SU-DHL-6 (cell line): Measurements from ENCODE around the gene SP140.
"Not testable (repeated sequence)": the region's sequence is repeated elsewhere in the genome, so short reads cannot be mapped to it uniquely, and the experiment has no call there.

Experiments used
- H2AFZ ChIP-seq: fragments of 200-600 bp; sonication (generic); 2 replicates; pipeline ENCODE4 v1.6.1; 2014; ENCODE audit warnings: low read depth, mild to moderate bottlenecking, moderate library complexity, mixed read lengths, antibody characterized with exemption, low read length; ENCODE audit not compliant: severe bottlenecking
- H3F3A ChIP-seq: fragments of 200-600 bp; shearing (Covaris generic); 2 replicates; pipeline ENCODE4 v1.6.0; 2016; ENCODE audit warnings: antibody characterized with exemption, mild to moderate bottlenecking; ENCODE audit not compliant: insufficient read depth
- H3K27ac ChIP-seq: fragments of 200-600 bp; sonication (generic); 2 replicates; pipeline ENCODE4 v1.5.1; 2016; ENCODE audit warnings: low read depth, mild to moderate bottlenecking, low read length, moderate library complexity, mixed read lengths
- H3K27me3 ChIP-seq: fragments of 200-600 bp; sonication (generic), shearing (Covaris generic); 2 replicates; pipeline ENCODE4 v1.6.0; 2014; ENCODE audit warnings: mild to moderate bottlenecking, low read length
- H3K36me3 ChIP-seq: fragments of 200-600 bp; sonication (generic); 2 replicates; pipeline ENCODE4 v1.6.1; 2014; ENCODE audit warnings: mild to moderate bottlenecking, low read length, mixed read lengths
- H3K4me2 ChIP-seq: fragments of 300-600, 200-600 bp; shearing (Covaris generic), sonication (generic); 2 replicates; pipeline ENCODE4 v1.6.0; 2014; ENCODE audit warnings: low read length, low read depth, mild to moderate bottlenecking; ENCODE audit not compliant: poor library complexity, severe bottlenecking
- H3K4me3 ChIP-seq: fragments of 200-600 bp; sonication (generic); 2 replicates; pipeline ENCODE4 v1.5.1; 2014; ENCODE audit warnings: antibody characterized with exemption, low read length, mild to moderate bottlenecking, mixed read lengths; ENCODE audit not compliant: insufficient read depth, poor library complexity, severe bottlenecking
- H3K79me2 ChIP-seq: fragments of 200-600 bp; sonication (generic); 2 replicates; pipeline ENCODE4 v1.6.1; 2014; ENCODE audit warnings: mild to moderate bottlenecking, low read length, moderate library complexity; ENCODE audit not compliant: insufficient read depth
- H3K9ac ChIP-seq: fragments of 200-600 bp; sonication (generic); 2 replicates; pipeline ENCODE4 v1.7.0; 2014; ENCODE audit warnings: mild to moderate bottlenecking, low read length
- H3K9me2 ChIP-seq: fragments of 200-600 bp; sonication (generic); replicated peaks from 2 replicates; pipeline ENCODE4 v1.6.1; 2014; ENCODE audit warnings: low read length; ENCODE audit not compliant: insufficient read depth
- H3K9me3 ChIP-seq: fragments of 200-600 bp; sonication (generic); 2 replicates; pipeline ENCODE4 v1.6.1; 2014; ENCODE audit warnings: low read length, mixed read lengths; ENCODE audit not compliant: insufficient read depth
- H4K20me1 ChIP-seq: fragments of 200-600 bp; sonication (generic); 2 replicates; pipeline ENCODE4 v1.6.1; 2014; ENCODE audit warnings: low read depth, mild to moderate bottlenecking, antibody characterized with exemption, low read length, moderate library complexity, mixed read lengths
- EZH2phosphoT487 ChIP-seq: fragments of 200-600 bp; sonication (generic), shearing (Covaris generic); conservative IDR thresholded peaks from 2 replicates; pipeline ENCODE4 v1.6.1; 2018; ENCODE audit warnings: mild to moderate bottlenecking, antibody characterized with exemption, low read length, moderate library complexity, mixed read lengths
- TF ChIP-seq, protein P1 (sequence below): fragments of 200-600 bp; sonication (generic); IDR thresholded peaks from one replicate; pipeline ENCODE4 v1.5.1; 2017; ENCODE audit warnings: antibody characterized with exemption, mild to moderate bottlenecking, low read length, moderate library complexity; ENCODE audit not compliant: insufficient read depth, poor library complexity, severe bottlenecking

SP140 gene

GRCh38 chr2:230335864-230336506 lies 110.4 kb downstream of the SP140 start:
- Histone ChIP-seq H3K9me2 (no peaks in the 10 kb centered on the region), H2AFZ (no peak overlapping the region), H3K9me3 (no peaks in the 10 kb centered on the region), H4K20me1 (no peaks in the 10 kb centered on the region), H3K4me3 (no peak overlapping the region), H3K79me2 (no peaks in the 10 kb centered on the region), H3F3A (no peaks in the 10 kb centered on the region), H3K27ac (no peak overlapping the region), H3K36me3 (peaks cover 10% of the 10 kb centered on the region; the same call in 1 of the 2 replicates), H3K4me2 (no peak overlapping the region), H3K9ac (no peak overlapping the region), H3K27me3 (no peaks in the 10 kb centered on the region)
- TF ChIP-seq EZH2phosphoT487, result no peak
- TF ChIP-seq, protein P1, sequence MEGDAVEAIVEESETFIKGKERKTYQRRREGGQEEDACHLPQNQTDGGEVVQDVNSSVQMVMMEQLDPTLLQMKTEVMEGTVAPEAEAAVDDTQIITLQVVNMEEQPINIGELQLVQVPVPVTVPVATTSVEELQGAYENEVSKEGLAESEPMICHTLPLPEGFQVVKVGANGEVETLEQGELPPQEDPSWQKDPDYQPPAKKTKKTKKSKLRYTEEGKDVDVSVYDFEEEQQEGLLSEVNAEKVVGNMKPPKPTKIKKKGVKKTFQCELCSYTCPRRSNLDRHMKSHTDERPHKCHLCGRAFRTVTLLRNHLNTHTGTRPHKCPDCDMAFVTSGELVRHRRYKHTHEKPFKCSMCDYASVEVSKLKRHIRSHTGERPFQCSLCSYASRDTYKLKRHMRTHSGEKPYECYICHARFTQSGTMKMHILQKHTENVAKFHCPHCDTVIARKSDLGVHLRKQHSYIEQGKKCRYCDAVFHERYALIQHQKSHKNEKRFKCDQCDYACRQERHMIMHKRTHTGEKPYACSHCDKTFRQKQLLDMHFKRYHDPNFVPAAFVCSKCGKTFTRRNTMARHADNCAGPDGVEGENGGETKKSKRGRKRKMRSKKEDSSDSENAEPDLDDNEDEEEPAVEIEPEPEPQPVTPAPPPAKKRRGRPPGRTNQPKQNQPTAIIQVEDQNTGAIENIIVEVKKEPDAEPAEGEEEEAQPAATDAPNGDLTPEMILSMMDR, result no peak

DNA sequence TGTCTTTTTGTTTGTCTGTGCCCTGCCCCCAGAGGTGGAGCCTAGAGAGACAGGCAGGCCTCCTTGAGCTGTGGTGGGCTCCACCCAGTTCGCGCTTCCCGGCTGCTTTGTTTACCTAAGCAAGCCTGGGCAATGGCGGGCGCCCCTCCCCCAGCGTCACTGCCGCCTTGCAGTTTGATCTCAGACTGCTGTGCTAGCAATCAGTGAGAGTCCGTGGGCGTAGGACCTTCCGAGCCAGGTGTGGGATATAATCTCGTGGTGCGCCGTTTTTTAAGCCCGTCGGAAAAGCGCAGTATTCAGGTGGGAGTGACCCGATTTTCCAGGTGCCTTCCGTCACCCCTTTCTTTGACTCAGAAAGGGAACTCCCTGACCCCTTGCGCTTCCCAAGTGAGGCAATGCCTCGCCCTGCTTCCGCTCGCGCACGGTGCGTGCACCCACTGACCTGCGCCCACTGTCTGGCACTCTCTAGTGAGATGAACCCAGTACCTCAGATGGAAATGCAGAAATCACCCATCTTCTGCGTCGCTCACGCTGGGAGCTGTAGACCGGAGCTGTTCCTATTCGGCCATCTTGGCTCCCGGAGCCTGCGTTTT lies 116.5 kb downstream of the SP140 start:
- not testable (repeated sequence) for H4K20me1 ChIP-seq, H3F3A ChIP-seq, H3K27me3 ChIP-seq, H2AFZ ChIP-seq, H3K9me2 ChIP-seq, H3K4me3 ChIP-seq, H3K9me3 ChIP-seq, H3K79me2 ChIP-seq, H3K9ac ChIP-seq, H3K27ac ChIP-seq, H3K4me2 ChIP-seq
- H3K36me3 ChIP-seq, result peaks cover 24% of the 10 kb centered on the region

GRCh38 chr2:230343041-230343624 lies 117.6 kb downstream of the SP140 start:
- Histone ChIP-seq H3K79me2 (peaks cover 13% of the 10 kb centered on the region; the same call in 1 of the 2 replicates), H3K36me3 (peaks cover 24% of the 10 kb centered on the region)
- H3K4me2 ChIP-seq, H3K27me3 ChIP-seq, H2AFZ ChIP-seq, H3K4me3 ChIP-seq, H3K27ac ChIP-seq, H4K20me1 ChIP-seq, H3K9me2 ChIP-seq, H3K9ac ChIP-seq, H3K9me3 ChIP-seq, H3F3A ChIP-seq: not testable (repeated sequence)

- Histone ChIP-seq H3K9me3 (peaks cover 7% of the 10 kb centered on the region; the same call in 1 of the 2 replicates), H3K27me3 (no peaks in the 10 kb centered on the region), H3K27ac (no peak overlapping the region), H2AFZ (no peak overlapping the region), H3K4me3 (no peak overlapping the region), H3F3A (no peaks in the 10 kb centered on the region), H3K9ac (no peak overlapping the region), H3K79me2 (peaks cover 13% of the 10 kb centered on the region; the same call in 1 of the 2 replicates), H4K20me1 (no peaks in the 10 kb centered on the region), H3K4me2 (no peak overlapping the region), H3K36me3 (peaks cover 24% of the 10 kb centered on the region), H3K9me2 (no peaks in the 10 kb centered on the region)
- no peak for TF ChIP-seq EZH2phosphoT487
- TF ChIP-seq, protein P1, result no peak
These were observed 118.2 kb downstream of the SP140 start for GRCh38 chr2:230343747-230344146.
